ENCODE data around the gene SEC24A.

- TF ChIP-seq CTCF (conservative IDR thresholded peaks at IDR 0.05; ENCODE audit: low read length) = no peak
- TF ChIP-seq EZH2phosphoT487 (IDR thresholded peaks at IDR 0.05; ENCODE audit: borderline replicate concordance, low read depth, low read length) = no peak
These were observed 11.4 kb upstream of the SEC24A start for GRCh38 chr5:134637116-134637721.

Data from OCI-LY7 (cell line).